HepG2 (cell line): ENCODE data around the gene L3MBTL1. TPM values are rescaled to one million over a fixed set of nuclear protein-coding genes. Genes with fewer than 3 reads are reported as not detected.
A peak's percentile ranks its signal among the peaks of the same experiment; 100 is the strongest.

Source experiments
- BRD4 ChIP-seq: sonication (generic); formaldehyde crosslinking; IDR thresholded peaks from 2 replicates; pipeline ENCODE4 v1.4.0; 2020; ENCODE audit warnings: missing genetic modification reagents
- DNMT1 ChIP-seq: sonication (generic); formaldehyde crosslinking; IDR thresholded peaks from 2 replicates; pipeline ENCODE4 v1.5.1; 2020; ENCODE audit warnings: mild to moderate bottlenecking, missing genetic modification reagents
- FIP1L1 ChIP-seq: fragments of 200-400 bp; formaldehyde crosslinking; IDR thresholded peaks from 2 replicates; pipeline ENCODE4 v1.6.1; 2018; ENCODE audit warnings: low read depth, mild to moderate bottlenecking, low read length, moderate library complexity, borderline replicate concordance; ENCODE audit not compliant: insufficient read depth
- HES4 ChIP-seq: sonication (generic); formaldehyde crosslinking; IDR thresholded peaks from 2 replicates; pipeline ENCODE4 v1.9.0; 2021; ENCODE audit warnings: mild to moderate bottlenecking, missing genetic modification reagents, borderline replicate concordance
- IKZF1 ChIP-seq: fragments of 450-650 bp; IDR thresholded peaks from 2 replicates; pipeline ENCODE4 v1.7.1; 2016
- IKZF4 ChIP-seq: sonication (generic); formaldehyde crosslinking; IDR thresholded peaks from 2 replicates; pipeline ENCODE4 v1.5.1; 2020; ENCODE audit warnings: borderline replicate concordance, mild to moderate bottlenecking, low read depth, missing genetic modification reagents; ENCODE audit errors: not compliant biosample characterization
- MED1 ChIP-seq: sonication (generic); formaldehyde crosslinking; IDR thresholded peaks from 2 replicates; pipeline ENCODE4 v1.4.0; 2020; ENCODE audit warnings: missing genetic modification reagents
- NCOA1 ChIP-seq: sonication (generic); formaldehyde crosslinking; IDR thresholded peaks from 2 replicates; pipeline ENCODE4 v1.9.0; 2021; ENCODE audit warnings: missing genetic modification reagents
- NCOR1 ChIP-seq: fragments of 200-600 bp; sonication (generic); IDR thresholded peaks from 2 replicates; pipeline ENCODE4 v1.7.0; 2017; ENCODE audit warnings: antibody characterized with exemption, low read length, borderline replicate concordance
- POLR2A ChIP-seq, 2 experiments: IDR thresholded peaks; 2 replicates each; pipeline ENCODE4 v1.6.1; 2011; ENCODE audit warnings: low read depth in 2 of 2, low read length in 2 of 2, mild to moderate bottlenecking in 1 of 2, moderate library complexity in 1 of 2; ENCODE audit not compliant: insufficient read depth in 1 of 2
- SIN3A ChIP-seq: IDR thresholded peaks from 2 replicates; pipeline ENCODE4 v1.6.1; 2011; ENCODE audit warnings: low read depth, mild to moderate bottlenecking, control low read depth, low read length, borderline replicate concordance
- SMYD3 ChIP-seq: sonication (generic); formaldehyde crosslinking; IDR thresholded peaks from 2 replicates; pipeline ENCODE4 v1.8.1; 2023; ENCODE audit warnings: mild to moderate bottlenecking, missing genetic modification reagents
- ZBTB7B ChIP-seq: sonication (generic); formaldehyde crosslinking; IDR thresholded peaks from 2 replicates; pipeline ENCODE4 v1.4.0; 2020; ENCODE audit warnings: missing genetic modification reagents
- ZNF841 ChIP-seq: sonication (generic); formaldehyde crosslinking; IDR thresholded peaks from 2 replicates; pipeline ENCODE4 v1.8.1; 2023; ENCODE audit warnings: missing genetic modification reagents, borderline replicate concordance
- polyA plus RNA-seq, 8 experiments: library from polyadenylated mRNA; depleted of rRNA in 3 of 8; stranded (reverse) in 7 of 8; unstranded in 1 of 8; fragments of >200 nt; fragmentation: Illumina TruSeq in 4 of 8; extraction: Trizol in 4 of 8; gene quantifications; 2 replicates each; pipeline versions ENCODE4 v1.2.1 to v1.2.3, GENCODE V29; 2011 to 2016; ENCODE audit warnings: low read depth in 4 of 8, missing spikeins in 1 of 8, mixed read lengths in 1 of 8; ENCODE audit not compliant: insufficient read depth in 1 of 8
- total RNA-seq, 5 experiments: library from RNA; depleted of rRNA; stranded (reverse); fragments of >200 nt; fragmentation: Illumina TruSeq; extraction: Trizol; gene quantifications; 2 replicates each; pipeline ENCODE4 v1.2.3, GENCODE V29; 2016; ENCODE audit warnings: low read depth in 1 of 5
- TF ChIP-seq, protein P1 (sequence below): sonication (generic); formaldehyde crosslinking; IDR thresholded peaks from 2 replicates; pipeline ENCODE4 v1.8.0; 2022; ENCODE audit warnings: missing genetic modification reagents, mild to moderate bottlenecking, moderate library complexity, borderline replicate concordance
- TF ChIP-seq, protein P2 (sequence below): sonication (generic); formaldehyde crosslinking; IDR thresholded peaks from 2 replicates; pipeline ENCODE4 v1.8.0; 2022; ENCODE audit warnings: mild to moderate bottlenecking, missing genetic modification reagents, borderline replicate concordance
- TF ChIP-seq, protein P3 (sequence below): sonication (generic); formaldehyde crosslinking; IDR thresholded peaks from 2 replicates; pipeline ENCODE4 v1.8.0; 2022; ENCODE audit warnings: mild to moderate bottlenecking, missing genetic modification reagents, moderate library complexity
- TF ChIP-seq, protein P4 (sequence below): IDR thresholded peaks from 2 replicates; pipeline ENCODE4 v1.6.1; 2016; ENCODE audit warnings: low read depth, control low read depth
- TF ChIP-seq, protein P5 (sequence below): sonication (generic); formaldehyde crosslinking; IDR thresholded peaks from 2 replicates; pipeline ENCODE4 v1.8.1; 2023; ENCODE audit warnings: mild to moderate bottlenecking, moderate library complexity, missing genetic modification reagents
- TF ChIP-seq, protein P6 (sequence below): sonication (generic); formaldehyde crosslinking; IDR thresholded peaks from 2 replicates; pipeline ENCODE4 v1.4.0; 2020; ENCODE audit warnings: low read depth, mild to moderate bottlenecking, missing genetic modification reagents

Gene L3MBTL1
- total and polyA plus RNA-seq, 2 of the 13 experiments (the other 11 are each of a cell fraction or from before 2014, with no cell fraction given), result 9.0 to 17.8 TPM

DNA sequence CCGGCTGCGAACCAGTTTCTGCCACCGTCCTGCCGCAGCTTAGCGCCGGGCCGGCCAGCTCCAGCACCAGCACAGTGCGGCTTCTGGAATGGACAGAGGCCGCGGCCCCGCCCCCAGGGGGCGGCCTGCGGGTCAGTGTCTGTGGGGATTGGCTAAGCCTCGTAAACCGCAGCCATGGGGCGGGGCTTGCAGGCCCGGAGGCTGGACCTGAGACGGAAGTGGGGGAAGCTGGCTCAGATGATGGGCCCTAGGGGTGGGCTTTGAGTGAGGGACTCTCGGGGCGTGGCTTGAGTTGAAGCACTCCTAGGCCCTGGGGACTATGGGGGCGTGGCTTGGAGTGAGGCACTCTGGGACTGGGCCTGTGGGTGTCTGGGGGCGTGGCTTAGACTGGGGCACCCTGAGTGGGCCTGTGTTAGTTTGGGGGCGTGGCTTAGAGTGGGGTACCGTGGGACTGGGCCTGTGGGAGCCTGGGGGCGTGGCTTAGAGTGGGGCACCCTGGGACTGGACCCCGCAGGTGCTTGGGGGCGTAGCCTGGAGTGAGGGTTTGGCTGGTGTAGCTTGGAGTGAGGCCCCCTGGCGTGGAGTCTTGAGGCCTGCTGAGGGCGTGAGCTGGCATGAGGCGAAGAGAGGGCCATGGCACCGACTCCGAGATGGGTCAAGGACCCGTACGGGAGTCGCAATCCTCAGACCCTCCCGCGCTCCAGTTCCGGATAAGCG is 6.6 kb downstream of the L3MBTL1 start (continued):
- TF ChIP-seq, protein P1, sequence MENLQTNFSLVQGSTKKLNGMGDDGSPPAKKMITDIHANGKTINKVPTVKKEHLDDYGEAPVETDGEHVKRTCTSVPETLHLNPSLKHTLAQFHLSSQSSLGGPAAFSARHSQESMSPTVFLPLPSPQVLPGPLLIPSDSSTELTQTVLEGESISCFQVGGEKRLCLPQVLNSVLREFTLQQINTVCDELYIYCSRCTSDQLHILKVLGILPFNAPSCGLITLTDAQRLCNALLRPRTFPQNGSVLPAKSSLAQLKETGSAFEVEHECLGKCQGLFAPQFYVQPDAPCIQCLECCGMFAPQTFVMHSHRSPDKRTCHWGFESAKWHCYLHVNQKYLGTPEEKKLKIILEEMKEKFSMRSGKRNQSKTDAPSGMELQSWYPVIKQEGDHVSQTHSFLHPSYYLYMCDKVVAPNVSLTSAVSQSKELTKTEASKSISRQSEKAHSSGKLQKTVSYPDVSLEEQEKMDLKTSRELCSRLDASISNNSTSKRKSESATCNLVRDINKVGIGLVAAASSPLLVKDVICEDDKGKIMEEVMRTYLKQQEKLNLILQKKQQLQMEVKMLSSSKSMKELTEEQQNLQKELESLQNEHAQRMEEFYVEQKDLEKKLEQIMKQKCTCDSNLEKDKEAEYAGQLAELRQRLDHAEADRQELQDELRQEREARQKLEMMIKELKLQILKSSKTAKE (CRISPR knock-in tag), result no peak
- TF ChIP-seq IKZF4, result peak; percentile 61
- TF ChIP-seq, protein P2, sequence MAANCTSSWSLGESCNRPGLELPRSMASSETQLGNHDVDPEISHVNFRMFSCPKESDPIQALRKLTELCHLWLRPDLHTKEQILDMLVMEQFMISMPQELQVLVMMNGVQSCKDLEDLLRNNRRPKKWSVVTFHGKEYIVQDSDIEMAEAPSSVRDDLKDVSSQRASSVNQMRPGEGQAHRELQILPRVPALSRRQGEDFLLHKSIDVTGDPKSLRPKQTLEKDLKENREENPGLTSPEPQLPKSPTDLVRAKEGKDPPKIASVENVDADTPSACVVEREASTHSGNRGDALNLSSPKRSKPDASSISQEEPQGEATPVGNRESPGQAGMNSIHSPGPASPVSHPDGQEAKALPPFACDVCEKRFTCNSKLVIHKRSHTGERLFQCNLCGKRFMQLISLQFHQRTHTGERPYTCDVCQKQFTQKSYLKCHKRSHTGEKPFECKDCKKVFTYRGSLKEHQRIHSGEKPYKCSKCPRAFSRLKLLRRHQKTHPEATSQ (CRISPR knock-in tag), result no peak
- TF ChIP-seq FIP1L1, result no peak
- TF ChIP-seq ZNF841 (CRISPR knock-in tag), result no peak
- peak; percentile 67; the same call in 1 of the 2 replicates for TF ChIP-seq DNMT1 (CRISPR knock-in tag)
- TF ChIP-seq, protein P3, sequence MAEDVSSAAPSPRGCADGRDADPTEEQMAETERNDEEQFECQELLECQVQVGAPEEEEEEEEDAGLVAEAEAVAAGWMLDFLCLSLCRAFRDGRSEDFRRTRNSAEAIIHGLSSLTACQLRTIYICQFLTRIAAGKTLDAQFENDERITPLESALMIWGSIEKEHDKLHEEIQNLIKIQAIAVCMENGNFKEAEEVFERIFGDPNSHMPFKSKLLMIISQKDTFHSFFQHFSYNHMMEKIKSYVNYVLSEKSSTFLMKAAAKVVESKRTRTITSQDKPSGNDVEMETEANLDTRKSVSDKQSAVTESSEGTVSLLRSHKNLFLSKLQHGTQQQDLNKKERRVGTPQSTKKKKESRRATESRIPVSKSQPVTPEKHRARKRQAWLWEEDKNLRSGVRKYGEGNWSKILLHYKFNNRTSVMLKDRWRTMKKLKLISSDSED, result no peak
- TF ChIP-seq SIN3A, result peak; percentile 92; the same call in 1 of the 2 replicates
- TF ChIP-seq SMYD3, result no peak
- 0 out of 2 replicates have a peak, but pooled peaks have one; percentile 53 for TF ChIP-seq NCOA1 (CRISPR knock-in tag)
- peak; percentile 65 to 89 for TF ChIP-seq POLR2A (IDR thresholded peaks at IDR 0.05; ENCODE audit: insufficient read depth in 1 of 2, low read depth in 2 of 2, low read length in 2 of 2)
- TF ChIP-seq, protein P4, sequence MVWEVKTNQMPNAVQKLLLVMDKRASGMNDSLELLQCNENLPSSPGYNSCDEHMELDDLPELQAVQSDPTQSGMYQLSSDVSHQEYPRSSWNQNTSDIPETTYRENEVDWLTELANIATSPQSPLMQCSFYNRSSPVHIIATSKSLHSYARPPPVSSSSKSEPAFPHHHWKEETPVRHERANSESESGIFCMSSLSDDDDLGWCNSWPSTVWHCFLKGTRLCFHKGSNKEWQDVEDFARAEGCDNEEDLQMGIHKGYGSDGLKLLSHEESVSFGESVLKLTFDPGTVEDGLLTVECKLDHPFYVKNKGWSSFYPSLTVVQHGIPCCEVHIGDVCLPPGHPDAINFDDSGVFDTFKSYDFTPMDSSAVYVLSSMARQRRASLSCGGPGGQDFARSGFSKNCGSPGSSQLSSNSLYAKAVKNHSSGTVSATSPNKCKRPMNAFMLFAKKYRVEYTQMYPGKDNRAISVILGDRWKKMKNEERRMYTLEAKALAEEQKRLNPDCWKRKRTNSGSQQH (CRISPR knock-in tag), result peak; percentile 58
- TF ChIP-seq, protein P5, sequence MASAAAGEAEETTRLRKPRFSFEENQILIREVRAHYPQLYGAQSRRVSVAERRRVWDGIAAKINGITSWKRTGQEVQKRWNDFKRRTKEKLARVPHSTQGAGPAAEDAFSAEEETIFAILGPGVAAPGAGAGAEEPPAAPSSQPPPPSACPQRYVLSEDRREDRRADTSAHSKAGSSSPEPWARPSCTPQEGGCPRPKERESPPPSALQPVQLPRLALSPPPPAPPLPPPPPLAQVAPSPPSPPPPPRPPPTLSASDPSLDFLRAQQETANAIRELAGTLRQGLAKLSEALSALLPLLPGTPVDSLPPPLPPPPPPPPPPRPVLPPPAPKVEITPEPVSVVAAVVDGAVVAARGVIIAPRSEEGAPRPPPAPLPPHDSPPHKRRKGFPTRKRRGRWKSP, result no peak
- no peak for TF ChIP-seq IKZF1
- TF ChIP-seq MED1, result 0 out of 2 replicates have a peak, but pooled peaks have one; percentile 18
- peak; percentile 48; the same call in 1 of the 2 replicates for TF ChIP-seq BRD4 (CRISPR knock-in tag)
- TF ChIP-seq NCOR1, result 0 out of 2 replicates have a peak, but pooled peaks have one; percentile 18
- peak; percentile 90 for TF ChIP-seq ZBTB7B (CRISPR knock-in tag)
- TF ChIP-seq HES4 (CRISPR knock-in tag), result no peak
- TF ChIP-seq, protein P6, sequence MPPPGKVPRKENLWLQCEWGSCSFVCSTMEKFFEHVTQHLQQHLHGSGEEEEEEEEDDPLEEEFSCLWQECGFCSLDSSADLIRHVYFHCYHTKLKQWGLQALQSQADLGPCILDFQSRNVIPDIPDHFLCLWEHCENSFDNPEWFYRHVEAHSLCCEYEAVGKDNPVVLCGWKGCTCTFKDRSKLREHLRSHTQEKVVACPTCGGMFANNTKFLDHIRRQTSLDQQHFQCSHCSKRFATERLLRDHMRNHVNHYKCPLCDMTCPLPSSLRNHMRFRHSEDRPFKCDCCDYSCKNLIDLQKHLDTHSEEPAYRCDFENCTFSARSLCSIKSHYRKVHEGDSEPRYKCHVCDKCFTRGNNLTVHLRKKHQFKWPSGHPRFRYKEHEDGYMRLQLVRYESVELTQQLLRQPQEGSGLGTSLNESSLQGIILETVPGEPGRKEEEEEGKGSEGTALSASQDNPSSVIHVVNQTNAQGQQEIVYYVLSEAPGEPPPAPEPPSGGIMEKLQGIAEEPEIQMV, result no peak
